ENCODE data around the gene S100A10.

GRCh38 chr1:151990856-151991198, 2.8 kb downstream of the S100A10 start:
- TF ChIP-seq CTCF (IDR thresholded peaks at IDR 0.05; ENCODE audit: low read depth, low read length, missing input control): no peak
- peak in 1 of 2 donors; percentile 26 for TF ChIP-seq RAD21 (IDR thresholded peaks at IDR 0.05)
- TF ChIP-seq GABPA (IDR thresholded peaks at IDR 0.05 in 1 of 2, conservative IDR thresholded peaks at IDR 0.05 in 1 of 2): no peak
- no peak for TF ChIP-seq SP1 (IDR thresholded peaks at IDR 0.05)
- no peak for TF ChIP-seq TAF1 (conservative IDR thresholded peaks at IDR 0.05)
- TF ChIP-seq MAX (IDR thresholded peaks at IDR 0.05): no peak
- TF ChIP-seq ZBTB33 (IDR thresholded peaks at IDR 0.05): no peak
- TF ChIP-seq RXRA (IDR thresholded peaks at IDR 0.05): no peak
- no peak for TF ChIP-seq HNF4G (IDR thresholded peaks at IDR 0.05)
- peak; percentile 7 to 16 for TF ChIP-seq HNF4A (conservative IDR thresholded peaks at IDR 0.05)
